Caco-2 (cell line): Measurements from ENCODE around the gene IL6ST. TPM values are rescaled to one million over a fixed set of nuclear protein-coding genes. Genes with fewer than 3 reads are reported as not detected.
"Not testable (repeated sequence)": the region's sequence is repeated elsewhere in the genome, so short reads cannot be mapped to it uniquely, and the experiment has no call there.

Experiments
- BruUV-seq: library from RNA; stranded (reverse); fragments of 400-500 nt; replicated peaks from 2 replicates; lab custom pipeline; 2021; lab: Mats Ljungman, UMichigan
- CTCF ChIA-PET: fragments of 300-600 bp; sonication (Branson Sonifier 250); formaldehyde crosslinking; loops from one replicate; lab custom pipeline; 2022; ENCODE audit warnings: antibody characterized with exemption; lab: Charles Lee
- POLR2A ChIA-PET: fragments of 300-600 bp; sonication (Branson Sonifier 250); formaldehyde crosslinking; loops from one replicate; lab custom pipeline; 2022; ENCODE audit warnings: antibody characterized with exemption; lab: Charles Lee
- DNase-seq, 2 experiments: peaks; one replicate each; pipeline versions ENCODE4 v3.0.0 to v3.0.0-alpha.2; 2020 to 2022
- H3K27me3 ChIP-seq: replicated peaks from 2 replicates; pipeline ENCODE4 v1.6.0; 2011; ENCODE audit warnings: low read length; ENCODE audit not compliant: control insufficient read depth, insufficient read depth
- H3K36me3 ChIP-seq: 2 replicates; pipeline ENCODE4 v1.5.1; 2011; ENCODE audit warnings: low read length; ENCODE audit not compliant: control insufficient read depth, insufficient read depth
- H3K4me1 ChIP-seq: fragments of 250-450 bp; sonication (Bioruptor Pico); 2 replicates; pipeline ENCODE4 v1.5.1; 2020; ENCODE audit warnings: mild to moderate bottlenecking
- H3K4me3 ChIP-seq: 2 replicates; pipeline ENCODE4 v1.5.1; 2011; ENCODE audit warnings: low read depth, mild to moderate bottlenecking, control low read depth, low read length
- H3K9me3 ChIP-seq: fragments of 250-450 bp; sonication (Bioruptor Pico); 2 replicates; pipeline ENCODE4 v1.5.1; 2020; ENCODE audit warnings: mild to moderate bottlenecking, moderate library complexity
- H3K27ac Mint-ChIP-seq: one replicate; pipeline ENCODE4 v1.8.0; 2022; ENCODE audit warnings: mixed read lengths; ENCODE audit not compliant: unreplicated experiment
- H3K27me3 Mint-ChIP-seq: one replicate; pipeline ENCODE4 v1.8.0; 2022; ENCODE audit warnings: mixed read lengths; ENCODE audit not compliant: insufficient read depth, unreplicated experiment
- H3K36me3 Mint-ChIP-seq: one replicate; pipeline ENCODE4 v1.8.0; 2022; ENCODE audit warnings: mild to moderate bottlenecking, mixed read lengths; ENCODE audit not compliant: insufficient read depth, unreplicated experiment
- H3K4me1 Mint-ChIP-seq: one replicate; pipeline ENCODE4 v1.8.0; 2022; ENCODE audit warnings: low read depth, mixed read lengths; ENCODE audit not compliant: unreplicated experiment
- H3K4me3 Mint-ChIP-seq: one replicate; pipeline ENCODE4 v1.8.0; 2022; ENCODE audit warnings: mild to moderate bottlenecking, moderate library complexity, mixed read lengths; ENCODE audit not compliant: unreplicated experiment
- H3K9me3 Mint-ChIP-seq: one replicate; pipeline ENCODE4 v1.8.0; 2022; ENCODE audit warnings: mixed read lengths; ENCODE audit not compliant: unreplicated experiment
- CTCF ChIP-seq, 2 experiments: fragments of 200-600 bp in 1 of 2; IDR thresholded peaks; 1 replicate in 1 of 2; 2 replicates in 1 of 2; pipeline versions ENCODE4 v1.5.1 to v1.8.0; 2011 to 2022; ENCODE audit warnings: antibody characterized with exemption in 1 of 2, control low read depth in 1 of 2, inconsistent platforms in 1 of 2, low read depth in 1 of 2, low read length in 1 of 2, mild to moderate bottlenecking in 1 of 2, moderate library complexity in 1 of 2; ENCODE audit not compliant: insufficient read depth in 1 of 2, severe bottlenecking in 1 of 2, unreplicated experiment in 1 of 2
- intact Hi-C: fragments of 100-400 bp; cut with micrococcal nuclease; formaldehyde crosslinking; loops from one replicate; pipeline ENCODE4 v1.10.0; 2022; ENCODE audit not compliant: unreplicated experiment
- total RNA-seq: library from RNA; stranded (reverse); gene quantifications from 2 replicates; pipeline ENCODE4 v1.2.3, GENCODE V29; 2022

Gene IL6ST
- total RNA-seq, 1 experiment from 2014 or later = 278 TPM

GRCh38 chr5:56003179-56003578 is 8.4 kb upstream of the IL6ST start:
- Histone ChIP-seq H3K4me3 (no peak overlapping the region), H3K4me1 (peaks cover 58% of the 10 kb centered on the region), H3K36me3 (no peaks in the 10 kb centered on the region), H3K9me3 (no peaks in the 10 kb centered on the region), H3K27me3 (no peaks in the 10 kb centered on the region)
- POLR2A ChIA-PET = interaction anchor here (1.1 kb wide), 1 partner anchor 8 kb away, joined by 5 read pairs; the partner anchor contains the start of gene IL6ST
- no peak for TF ChIP-seq CTCF (IDR thresholded peaks at IDR 0.05; ENCODE audit: insufficient read depth in 1 of 2, low read depth in 1 of 2, low read length in 1 of 2, severe bottlenecking in 1 of 2, unreplicated experiment in 1 of 2)
- H3K4me1 Mint-ChIP-seq = peaks cover 36% of the 10 kb centered on the region
- intact Hi-C loops = loop anchor here (2.0 kb wide), 2 partner anchors 22 to 56 kb away; no protein-coding TSS in a partner anchor
- no peaks in the 10 kb centered on the region for H3K27me3 Mint-ChIP-seq
- CTCF ChIA-PET = interaction anchor here (1.0 to 1.5 kb wide), 2 partner anchors 20 to 22 kb away, joined by 4 to 5 read pairs; no protein-coding TSS in a partner anchor
- H3K4me3 Mint-ChIP-seq = peak overlapping the region; percentile 34
- peaks cover 10% of the 10 kb centered on the region for H3K9me3 Mint-ChIP-seq
- H3K36me3 Mint-ChIP-seq = peaks cover 12% of the 10 kb centered on the region
- DNase-seq = peak; percentile 88 to 93
- no TSS peak for BruUV-seq
- peak overlapping the region; percentile 93 for H3K27ac Mint-ChIP-seq

- no TSS peak for BruUV-seq
- Mint-ChIP-seq H3K4me1 (peaks cover 42% of the 10 kb centered on the region), H3K27me3 (no peaks in the 10 kb centered on the region), H3K4me3 (no peak overlapping the region), H3K36me3 (peaks cover 12% of the 10 kb centered on the region), H3K9me3 (peaks cover 10% of the 10 kb centered on the region), H3K27ac (peak overlapping the region; percentile 93)
- TF ChIP-seq CTCF (IDR thresholded peaks at IDR 0.05; ENCODE audit: insufficient read depth in 1 of 2, low read depth in 1 of 2, low read length in 1 of 2, severe bottlenecking in 1 of 2, unreplicated experiment in 1 of 2) = no peak
- Histone ChIP-seq H3K36me3 (no peaks in the 10 kb centered on the region), H3K9me3 (no peaks in the 10 kb centered on the region), H3K27me3 (no peaks in the 10 kb centered on the region), H3K4me3 (no peak overlapping the region), H3K4me1 (peaks cover 64% of the 10 kb centered on the region)
- no peak for DNase-seq
- POLR2A ChIA-PET = no interaction called here
- CTCF ChIA-PET = interaction anchor here (0.5 to 1.5 kb wide), 4 partner anchors 19 to 264 kb away, joined by 3 to 5 read pairs (median 4); no protein-coding TSS in a partner anchor
- intact Hi-C loops = loop anchor here (2.0 kb wide), 2 partner anchors 22 to 56 kb away; no protein-coding TSS in a partner anchor
These were observed 7.5 kb upstream of the IL6ST start for GRCh38 chr5:56002303-56002702.

GRCh38 chr5:56000221-56000620 is 5.5 kb upstream of the IL6ST start:
- Mint-ChIP-seq H3K36me3 (peaks cover 14% of the 10 kb centered on the region), H3K27ac (peak overlapping the region; percentile 13), H3K9me3 (peaks cover 10% of the 10 kb centered on the region), H3K4me1 (peaks cover 41% of the 10 kb centered on the region), H3K4me3 (peak overlapping the region; percentile 3)
- H3K36me3 ChIP-seq, H3K9me3 ChIP-seq, H3K27me3 ChIP-seq, intact Hi-C loops, CTCF ChIA-PET, DNase-seq, H3K4me3 ChIP-seq, H3K27me3 Mint-ChIP-seq, POLR2A ChIA-PET, BruUV-seq: not testable (repeated sequence)
- H3K4me1 ChIP-seq = peaks cover 71% of the 10 kb centered on the region
